ENCODE data around the gene HADHA.

- no peak for TF ChIP-seq CTCF (IDR thresholded peaks at IDR 0.05)
- TF ChIP-seq POLR2A (IDR thresholded peaks at IDR 0.05) = no peak
Measured at GRCh38 chr2:26285931-26286330, 41.5 kb upstream of the HADHA start.

All from heart left ventricle (tissue), 13 donors.